ENCODE measurements around the gene SPATA46. TPM values are rescaled to one million over a fixed set of nuclear protein-coding genes. Genes with fewer than 3 reads are reported as not detected.

The SPATA46 gene
- total and polyA plus RNA-seq, 8 donors, result not detected

GRCh38 chr1:162385280-162385623, 8.6 kb upstream of the SPATA46 start:
- no peak overlapping the region for H3K27ac ChIP-seq
- no peaks in the 10 kb centered on the region for H3K4me1 ChIP-seq
- DNase-seq, result no peak
- H3K36me3 ChIP-seq, result no peaks in the 10 kb centered on the region
- ATAC-seq, result no peak
- WGBS, 2 donors, result 84% methylated on average over 3 of the region's 3 CpGs
- H3K4me3 ChIP-seq, result no peak overlapping the region
- H3K9me3 ChIP-seq, result no peaks in the 10 kb centered on the region
- no peak for FAIRE-seq
- no peaks in the 10 kb centered on the region for H3K27me3 ChIP-seq
- no peak for TF ChIP-seq CTCF (IDR thresholded peaks at IDR 0.05)
- intact Hi-C loops (cut with DNase I), result loop anchor here in 2 of 3 donors (5.0 to 10.0 kb wide), 2 partner anchors 328 to 330 kb away; no protein-coding TSS in a partner anchor

GRCh38 chr1:162384601-162385279, 8.1 kb upstream of the SPATA46 start:
- H3K27me3 ChIP-seq, result no peaks in the 10 kb centered on the region
- no peaks in the 10 kb centered on the region for H3K4me1 ChIP-seq
- ATAC-seq (no peak), DNase-seq (no peak), FAIRE-seq (no peak)
- H3K9me3 ChIP-seq, result no peaks in the 10 kb centered on the region
- H3K36me3 ChIP-seq, result no peaks in the 10 kb centered on the region
- TF ChIP-seq CTCF (IDR thresholded peaks at IDR 0.05), result no peak
- intact Hi-C loops (cut with DNase I), result loop anchor here in 2 of 3 donors (5.0 to 10.0 kb wide), 2 partner anchors 327 to 330 kb away; no protein-coding TSS in a partner anchor
- H3K27ac ChIP-seq, result no peak overlapping the region
- H3K4me3 ChIP-seq, result no peak overlapping the region
- WGBS, 2 donors, result 92 to 96% methylated on average over 10 of the region's 10 CpGs

DNA sequence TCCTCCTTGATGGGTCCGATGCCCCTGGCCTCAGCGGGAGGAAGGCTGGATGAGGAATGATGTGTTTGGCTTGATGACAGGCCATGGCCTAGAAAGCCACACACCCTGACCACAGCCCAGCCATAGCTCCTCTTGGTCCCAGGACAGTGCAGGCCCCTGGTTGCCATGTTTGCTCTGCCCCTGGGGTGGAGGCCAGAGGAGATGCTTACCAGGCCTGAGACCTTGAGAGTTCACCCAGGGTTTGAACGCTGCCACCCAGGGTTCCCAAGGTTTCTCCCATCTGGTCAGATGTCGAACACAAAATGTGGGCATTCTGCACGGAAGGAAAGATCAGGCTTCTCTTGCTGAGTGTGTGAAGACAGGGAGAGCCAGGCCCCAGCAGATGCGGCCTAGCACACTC, 7.5 kb upstream of the SPATA46 start:
- WGBS, 2 donors, result 88 to 94% methylated on average over 6 of the region's 6 CpGs
- intact Hi-C loops (cut with DNase I), result loop anchor here in 1 of 3 donors (10.0 kb wide), 1 partner anchor 329 kb away; no protein-coding TSS in a partner anchor
- TF ChIP-seq CTCF (IDR thresholded peaks at IDR 0.05), result no peak
- H3K27ac ChIP-seq, result no peak overlapping the region
- no peak overlapping the region for H3K4me3 ChIP-seq
- H3K36me3 ChIP-seq, result no peaks in the 10 kb centered on the region
- no peaks in the 10 kb centered on the region for H3K9me3 ChIP-seq
- no peak for FAIRE-seq
- no peaks in the 10 kb centered on the region for H3K27me3 ChIP-seq
- ATAC-seq, result no peak
- DNase-seq, result no peak
- H3K4me1 ChIP-seq, result no peaks in the 10 kb centered on the region

- no peaks in the 10 kb centered on the region for H3K9me3 ChIP-seq
- WGBS, 2 donors, result 91 to 92% methylated on average over 8 of the region's 8 CpGs
- H3K27me3 ChIP-seq, result no peaks in the 10 kb centered on the region
- no peak overlapping the region for H3K4me3 ChIP-seq
- H3K36me3 ChIP-seq, result no peaks in the 10 kb centered on the region
- DNase-seq (no peak), ATAC-seq (no peak), FAIRE-seq (no peak)
- intact Hi-C loops (cut with DNase I), result loop anchor here in 1 of 3 donors (10.0 kb wide), 1 partner anchor 329 kb away; no protein-coding TSS in a partner anchor
- TF ChIP-seq CTCF (IDR thresholded peaks at IDR 0.05), result no peak
- no peaks in the 10 kb centered on the region for H3K4me1 ChIP-seq
- H3K27ac ChIP-seq, result no peak overlapping the region
These were observed 6.9 kb upstream of the SPATA46 start for GRCh38 chr1:162383516-162383915.

- intact Hi-C loops (cut with DNase I), result loop anchor here in 1 of 3 donors (10.0 kb wide), 1 partner anchor 328 kb away; no protein-coding TSS in a partner anchor
- no peaks in the 10 kb centered on the region for H3K9me3 ChIP-seq
- no peak for FAIRE-seq
- no peak for ATAC-seq
- no peaks in the 10 kb centered on the region for H3K36me3 ChIP-seq
- H3K27me3 ChIP-seq, result no peaks in the 10 kb centered on the region
- DNase-seq, result no peak
- no peak overlapping the region for H3K4me3 ChIP-seq
- no peak for TF ChIP-seq CTCF (IDR thresholded peaks at IDR 0.05)
- 93 to 99% methylated on average over 6 of the region's 6 CpGs for WGBS, 2 donors
- no peaks in the 10 kb centered on the region for H3K4me1 ChIP-seq
- H3K27ac ChIP-seq, result no peak overlapping the region
These were observed 6.4 kb upstream of the SPATA46 start for GRCh38 chr1:162383091-162383490.

Measured in pancreas (tissue), 10 donors.